Fibroblast of peridontal ligament (primary cell): ENCODE measurements around the gene ADM2.

Experiments
- DNase-seq: peaks from one replicate; pipeline ENCODE4 v3.0.0-alpha.2; 2010; ENCODE audit errors: extremely low read depth

ADM2 gene

DNA sequence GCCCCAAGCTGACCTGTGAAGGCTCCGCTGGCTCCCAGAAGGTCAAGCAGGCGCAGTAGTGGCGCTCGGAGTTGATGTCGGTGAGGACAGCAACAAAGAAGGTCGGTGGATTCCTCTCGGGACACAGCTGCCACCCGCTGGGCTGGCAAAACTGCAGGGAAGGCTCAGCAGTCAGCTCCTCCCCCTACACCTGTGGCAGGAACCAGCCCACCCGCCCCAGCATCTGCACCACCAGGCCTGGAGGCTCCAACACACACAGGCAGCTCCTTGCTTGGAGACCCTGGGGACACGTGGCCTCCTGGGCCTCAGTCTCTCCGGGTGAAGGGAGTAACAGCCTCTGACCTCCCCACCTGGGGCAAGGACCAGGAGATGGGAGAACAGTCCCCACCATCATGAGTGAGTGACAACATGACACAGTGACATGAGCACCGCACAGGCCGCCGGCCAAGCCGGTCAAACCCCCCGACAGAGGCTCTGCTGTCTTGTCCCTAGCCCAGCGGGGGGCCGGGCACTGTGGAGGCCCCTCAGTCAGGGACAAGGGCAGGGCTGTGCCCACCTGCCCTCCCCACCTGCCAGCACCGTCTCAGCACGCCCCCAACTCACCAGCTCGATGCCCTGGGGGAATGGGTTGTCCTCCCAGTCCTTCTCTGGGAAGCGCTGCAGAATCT lies 13.4 kb upstream of the ADM2 start:
- no peak for DNase-seq

DNA sequence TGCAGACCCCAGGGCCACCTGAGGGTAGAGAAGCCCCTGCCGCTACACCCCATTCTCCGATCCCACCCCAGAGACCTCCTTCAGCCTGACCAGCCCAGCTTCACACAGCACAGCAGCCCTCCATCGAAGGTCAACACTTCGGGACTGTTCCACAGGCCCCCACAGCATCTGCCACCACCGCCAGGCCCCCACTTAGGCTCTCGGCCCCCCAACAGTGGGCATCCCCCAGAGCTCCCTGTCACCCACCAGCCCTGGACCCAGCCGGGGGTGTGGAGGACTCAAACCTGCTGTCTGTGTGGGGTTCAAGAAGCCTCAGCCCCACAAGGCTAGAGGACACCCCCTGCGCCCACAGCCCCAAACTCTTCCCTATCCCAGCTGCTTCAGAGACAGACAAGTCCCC lies 12.7 kb upstream of the ADM2 start:
- DNase-seq, result no peak

DNA sequence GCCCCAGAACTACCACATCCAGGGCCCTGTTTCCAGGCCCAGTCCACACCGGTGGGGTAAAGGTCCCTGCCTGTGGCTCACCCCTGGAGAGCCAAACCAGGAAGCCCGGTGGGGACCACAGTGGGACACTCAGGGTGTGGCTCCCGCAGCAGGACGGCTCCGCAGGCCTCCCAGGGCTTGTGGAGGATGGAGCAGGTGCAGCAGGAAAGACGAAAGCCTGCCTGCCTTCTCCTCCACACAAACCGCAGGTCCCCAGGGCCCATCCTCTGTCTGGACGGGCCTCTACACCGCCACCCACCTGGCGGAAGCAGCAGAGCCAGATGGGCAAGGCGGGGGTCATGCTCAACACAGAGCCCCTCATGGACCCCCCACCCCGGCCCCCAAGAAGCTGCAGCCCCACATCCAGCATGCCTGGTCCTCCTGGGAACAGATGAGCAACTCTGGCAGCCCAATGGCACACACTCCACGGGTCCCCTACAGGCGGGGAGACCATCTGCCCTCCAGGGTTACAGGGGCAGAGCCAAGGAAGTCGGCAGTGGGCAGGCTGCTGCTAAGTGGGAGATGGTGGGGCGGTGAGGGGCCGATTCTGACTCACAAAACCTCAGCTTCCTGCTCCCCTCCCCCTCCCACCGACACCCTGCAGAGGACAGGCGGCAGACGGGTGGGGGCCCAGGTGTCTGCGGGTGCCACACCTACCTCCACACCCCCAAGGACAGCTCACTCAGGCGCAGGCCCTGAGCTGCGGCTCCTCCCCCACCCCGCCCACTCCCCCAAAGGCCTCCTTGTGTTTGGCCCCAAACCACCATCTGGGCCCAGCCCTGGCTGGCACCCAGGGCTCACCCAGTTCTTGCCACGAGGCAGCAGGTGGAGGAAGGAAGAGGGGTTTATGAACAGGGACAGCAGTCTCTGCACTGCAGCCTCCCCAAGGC lies 11.7 kb upstream of the ADM2 start:
- DNase-seq, result no peak

DNA sequence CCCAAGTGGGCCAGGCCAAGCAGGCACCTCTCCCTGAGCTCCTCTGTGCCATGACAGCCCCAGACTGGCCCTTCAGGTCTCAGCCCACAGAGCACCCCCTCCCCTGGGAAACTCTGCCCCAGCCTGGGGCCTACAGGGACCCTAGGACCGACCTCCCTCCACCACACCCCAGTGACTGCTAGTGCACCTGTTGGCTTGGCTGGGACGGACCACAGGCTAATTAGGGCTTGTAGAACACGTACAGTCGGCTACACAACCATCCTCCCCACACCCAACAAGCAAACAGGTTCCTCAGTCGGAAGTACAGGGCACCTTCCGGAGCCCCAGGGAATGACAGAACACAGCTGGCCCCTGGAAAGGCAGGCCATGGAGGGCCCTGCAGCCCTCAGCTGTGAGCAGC lies 10.9 kb upstream of the ADM2 start:
- DNase-seq, result no peak

DNA sequence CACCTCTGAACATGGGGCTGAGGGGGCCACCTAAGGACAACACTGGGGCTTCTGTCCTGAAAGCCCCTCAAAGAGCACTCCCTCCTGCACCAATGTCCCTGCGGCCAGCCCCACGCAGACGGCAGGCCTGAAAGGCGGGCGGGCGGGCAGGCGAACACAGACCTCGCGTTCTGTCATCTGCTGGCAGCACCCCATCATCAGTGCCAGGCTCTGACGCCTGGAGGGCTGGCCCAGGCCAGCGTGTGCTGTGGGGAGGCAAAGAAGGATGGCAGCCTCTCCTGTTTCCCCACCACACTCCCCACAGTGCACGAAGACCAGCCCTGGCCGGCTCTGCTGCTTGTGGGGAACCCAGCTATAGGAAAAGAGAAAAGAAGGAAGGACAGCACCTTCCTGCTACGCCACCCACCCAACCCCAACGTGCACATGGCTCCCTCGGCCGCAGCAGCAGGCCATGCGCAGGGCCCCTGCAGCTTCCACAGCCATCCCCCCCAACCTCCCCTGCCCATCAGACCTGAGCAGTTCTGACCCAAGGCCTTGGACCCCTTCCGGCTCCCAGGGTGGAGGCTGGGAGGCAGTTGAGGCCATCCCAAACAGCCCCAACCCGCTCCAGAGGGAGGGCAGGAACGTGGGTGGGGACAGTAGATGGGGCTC lies 10.0 kb upstream of the ADM2 start:
- DNase-seq, result no peak

DNA sequence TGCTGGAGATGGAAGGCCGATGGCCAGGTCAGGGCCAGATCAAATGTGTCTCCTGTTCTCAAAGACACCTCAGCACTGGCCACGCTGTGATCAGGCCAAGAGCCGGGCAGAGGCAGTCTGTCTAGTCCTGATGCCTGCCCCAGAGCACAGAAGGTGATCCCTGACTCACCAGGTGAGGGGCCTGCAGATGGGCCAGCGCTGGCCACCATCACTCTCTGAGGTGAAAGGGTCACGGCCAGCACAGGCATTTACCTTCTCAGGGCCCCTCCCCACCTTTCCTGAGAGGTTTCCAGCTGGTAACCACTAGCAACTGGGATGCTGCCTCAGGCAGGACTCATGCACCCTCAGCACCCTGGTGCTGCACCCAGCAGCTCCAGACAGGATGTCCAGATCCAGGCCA lies 9.4 kb upstream of the ADM2 start:
- DNase-seq, result no peak

DNA sequence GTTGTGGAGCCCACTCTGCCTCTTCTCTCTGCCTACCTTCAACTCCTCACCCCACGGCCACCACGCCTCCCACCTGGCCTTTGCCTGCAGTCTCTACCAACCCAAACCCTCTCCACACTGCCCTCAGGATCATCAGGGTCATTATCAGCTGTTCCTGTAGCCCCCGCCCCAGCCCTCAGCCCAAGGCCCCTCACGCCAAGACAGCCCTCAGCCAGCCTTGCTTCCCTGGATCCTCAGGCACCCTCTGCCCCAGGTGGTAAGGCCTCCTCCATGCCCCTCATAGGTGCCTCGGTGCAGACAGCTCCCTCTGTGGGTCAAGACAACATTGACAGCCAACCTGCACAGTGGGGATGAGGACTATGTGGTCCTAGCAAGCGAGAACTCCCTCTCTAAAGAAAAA lies 8.3 kb upstream of the ADM2 start:
- DNase-seq, result no peak

DNA sequence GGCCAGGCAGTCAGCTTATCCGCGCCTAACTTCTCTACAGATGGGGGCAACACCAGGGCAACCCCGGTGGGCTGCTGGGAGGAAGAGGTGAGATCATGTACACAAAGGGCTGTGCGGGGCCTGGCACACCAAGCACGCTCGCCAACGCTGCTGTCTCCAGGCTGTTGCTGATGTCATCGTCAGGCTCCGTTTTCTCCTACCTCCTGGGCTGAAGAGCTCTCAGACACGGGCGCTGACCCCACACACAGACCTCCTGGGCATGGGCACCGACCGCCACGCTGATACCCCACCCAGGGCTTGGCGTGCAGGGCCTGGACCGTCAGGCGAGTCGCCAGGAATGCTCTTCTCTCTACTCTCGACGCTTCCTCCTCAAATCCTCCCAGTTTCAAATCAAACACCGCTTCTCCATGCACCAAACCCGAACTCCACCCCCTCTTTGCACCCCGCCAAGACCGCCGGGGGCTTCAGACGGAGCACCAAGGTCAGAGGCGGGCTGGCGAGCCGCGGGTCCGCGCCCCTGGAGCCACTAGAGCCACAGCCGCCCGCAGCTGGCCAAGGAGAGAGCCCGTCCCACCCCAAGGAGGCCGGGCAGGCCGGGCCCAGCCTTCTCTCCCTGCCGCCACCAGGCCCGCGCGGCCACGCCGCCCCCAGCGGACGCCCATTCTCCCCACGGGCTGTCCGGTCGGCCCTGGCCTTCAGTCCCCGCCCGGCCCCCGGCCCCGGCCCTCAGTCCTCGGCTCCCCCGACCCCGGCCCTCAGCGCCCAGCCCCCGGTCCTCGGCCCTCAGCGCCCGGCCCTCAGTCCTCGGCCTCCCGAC lies 7.3 kb upstream of the ADM2 start:
- DNase-seq, result peak; percentile 50

DNA sequence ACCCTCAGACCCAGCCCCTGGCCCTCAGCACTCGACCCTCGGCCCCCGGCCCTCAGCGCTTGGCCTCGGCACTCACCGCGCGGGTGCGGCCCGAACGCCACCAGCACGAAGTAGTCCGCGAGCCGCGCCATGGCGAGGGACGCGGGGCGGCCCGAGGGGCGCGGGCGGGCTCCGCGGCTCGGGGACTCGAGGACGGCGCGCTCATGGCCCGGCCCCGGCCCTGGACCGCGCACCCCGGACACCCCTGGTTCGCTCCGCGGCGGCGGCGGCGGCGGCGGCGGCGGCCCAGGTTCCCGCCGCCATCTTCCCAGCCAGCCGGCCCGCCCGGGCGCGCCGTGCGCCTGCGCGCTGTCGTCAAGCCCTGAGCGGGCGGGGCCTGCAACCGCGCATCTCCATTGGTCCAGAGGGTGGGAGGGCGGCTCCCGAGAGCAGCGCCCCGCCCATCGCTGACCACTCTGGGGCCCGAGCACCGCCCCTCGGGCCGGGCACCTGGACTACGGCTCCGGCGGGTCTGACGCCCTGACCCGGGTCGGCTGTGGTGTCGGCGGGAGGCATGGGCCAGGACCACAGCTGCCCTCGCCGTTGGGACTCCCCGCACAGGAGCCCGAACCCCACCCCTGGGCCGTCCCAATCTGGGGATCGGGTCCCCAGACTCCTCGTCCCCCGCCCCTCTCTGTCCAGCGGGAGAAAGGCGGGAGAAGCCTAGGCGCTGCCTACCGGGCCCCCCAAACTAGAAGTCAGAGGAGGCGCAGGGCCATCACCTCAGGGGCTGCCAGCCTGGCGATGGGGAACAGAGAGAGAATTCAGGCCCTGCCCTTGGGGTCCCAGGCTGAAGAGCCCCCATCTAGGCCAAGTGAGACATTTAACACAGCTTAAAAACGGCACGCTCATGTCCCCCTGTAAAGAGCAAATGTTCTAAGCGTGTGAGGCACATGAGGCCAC lies 6.4 kb upstream of the ADM2 start, which contains the start of gene SBF1:
SBF1 (minus strand) TSS at position 326 of the 942 bp plus-strand sequence; CDS start at position 131, 195 bp downstream.
- peak; percentile 79 for DNase-seq

DNA sequence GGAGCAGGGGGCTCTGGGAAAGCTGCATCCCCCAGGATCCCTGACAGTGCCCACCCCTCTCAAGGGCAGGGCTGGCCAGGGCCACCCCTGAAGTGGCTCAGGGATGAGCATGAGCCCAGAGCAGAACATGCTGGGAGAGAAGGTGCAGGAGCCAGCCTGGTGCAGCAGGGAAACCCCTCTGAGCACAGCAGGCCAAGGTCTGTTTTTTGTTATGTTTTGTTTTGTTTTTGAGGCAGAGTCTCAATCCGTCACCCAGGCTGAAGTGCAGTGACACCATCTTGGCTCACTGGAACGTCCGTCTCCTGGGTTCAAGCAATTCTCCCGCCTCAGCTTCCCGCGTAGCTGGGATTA lies 5.7 kb upstream of the ADM2 start:
- DNase-seq, result no peak

DNA sequence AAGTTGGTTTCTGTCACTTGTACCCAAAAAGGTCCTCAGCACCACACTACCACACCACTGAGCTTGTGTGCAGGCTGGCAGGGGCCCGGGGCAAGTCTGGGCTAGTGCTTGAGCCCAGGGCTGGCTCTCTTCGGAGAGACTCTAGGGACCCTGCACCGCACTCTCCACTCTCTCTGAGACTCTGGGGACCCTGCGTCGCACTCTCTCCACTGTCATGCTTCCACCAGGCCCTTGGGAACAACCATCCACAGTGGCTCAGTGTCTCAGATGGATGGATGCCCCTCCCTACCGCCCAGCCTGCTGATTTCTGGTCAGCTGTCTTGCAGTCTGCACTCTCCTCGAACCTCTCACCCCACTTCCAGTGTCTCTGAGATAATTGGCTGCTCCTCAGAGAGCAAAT lies 4.5 kb upstream of the ADM2 start:
- no peak for DNase-seq

DNA sequence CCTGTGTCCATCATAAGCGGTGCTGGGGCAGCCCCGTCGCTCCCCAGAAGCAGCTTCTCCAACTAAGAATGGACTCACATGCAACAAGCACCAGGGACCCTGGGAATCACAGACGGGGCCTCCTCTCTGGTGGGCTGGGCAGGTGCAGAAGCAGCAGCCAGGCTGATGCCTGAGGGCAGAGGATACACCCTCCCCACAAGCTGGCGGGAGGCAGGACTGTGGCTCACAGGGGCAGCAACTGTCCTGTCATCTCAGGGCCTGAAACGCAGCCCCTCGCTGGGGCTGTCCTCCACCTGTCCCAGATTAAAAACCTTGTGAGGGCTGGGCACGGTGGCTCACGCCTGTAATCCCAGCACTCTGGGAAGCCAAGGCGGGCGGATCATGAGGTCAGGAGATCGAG lies 3.4 kb upstream of the ADM2 start:
- DNase-seq, result no peak

DNA sequence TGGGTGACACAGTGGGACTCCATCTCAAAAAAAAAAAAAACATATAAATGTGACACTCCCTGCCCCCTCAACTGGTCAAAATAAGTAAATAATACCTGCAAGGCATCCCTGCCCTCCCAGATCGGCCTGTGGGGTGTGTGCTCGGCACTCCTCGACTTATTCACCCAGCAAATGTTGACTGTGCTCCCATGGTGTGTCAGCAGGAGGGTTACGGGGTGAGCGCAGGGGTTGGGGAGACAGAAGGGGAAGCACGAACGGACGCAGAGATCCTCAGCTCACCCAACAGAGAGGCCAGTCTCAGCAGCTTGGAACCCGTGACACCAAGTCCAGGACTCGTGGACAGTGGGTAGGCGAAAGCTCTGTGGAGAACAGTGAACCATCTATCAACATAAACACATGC lies 1.6 kb upstream of the ADM2 start:
- no peak for DNase-seq

DNA sequence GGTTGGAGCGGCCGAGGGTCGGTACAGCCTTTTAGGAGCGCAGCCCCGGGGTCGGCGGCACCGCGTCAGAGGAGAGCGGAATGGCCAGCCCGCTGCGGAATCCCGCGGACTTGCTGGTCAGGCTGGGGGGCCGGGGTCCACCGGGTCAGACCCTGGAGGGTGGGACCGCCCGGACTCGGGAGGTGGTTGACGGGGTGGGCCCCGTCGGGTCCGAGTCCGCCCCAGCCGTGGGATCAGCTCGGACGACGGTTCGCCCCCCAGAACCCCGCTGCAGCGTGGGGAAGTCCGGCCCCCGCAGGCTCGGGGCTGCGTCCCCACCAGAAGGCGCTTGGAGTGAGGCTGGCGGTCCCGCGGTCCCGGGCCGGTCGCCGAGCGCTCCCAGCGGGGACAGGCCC lies 301 bp upstream of the ADM2 start:
- no peak for DNase-seq

DNA sequence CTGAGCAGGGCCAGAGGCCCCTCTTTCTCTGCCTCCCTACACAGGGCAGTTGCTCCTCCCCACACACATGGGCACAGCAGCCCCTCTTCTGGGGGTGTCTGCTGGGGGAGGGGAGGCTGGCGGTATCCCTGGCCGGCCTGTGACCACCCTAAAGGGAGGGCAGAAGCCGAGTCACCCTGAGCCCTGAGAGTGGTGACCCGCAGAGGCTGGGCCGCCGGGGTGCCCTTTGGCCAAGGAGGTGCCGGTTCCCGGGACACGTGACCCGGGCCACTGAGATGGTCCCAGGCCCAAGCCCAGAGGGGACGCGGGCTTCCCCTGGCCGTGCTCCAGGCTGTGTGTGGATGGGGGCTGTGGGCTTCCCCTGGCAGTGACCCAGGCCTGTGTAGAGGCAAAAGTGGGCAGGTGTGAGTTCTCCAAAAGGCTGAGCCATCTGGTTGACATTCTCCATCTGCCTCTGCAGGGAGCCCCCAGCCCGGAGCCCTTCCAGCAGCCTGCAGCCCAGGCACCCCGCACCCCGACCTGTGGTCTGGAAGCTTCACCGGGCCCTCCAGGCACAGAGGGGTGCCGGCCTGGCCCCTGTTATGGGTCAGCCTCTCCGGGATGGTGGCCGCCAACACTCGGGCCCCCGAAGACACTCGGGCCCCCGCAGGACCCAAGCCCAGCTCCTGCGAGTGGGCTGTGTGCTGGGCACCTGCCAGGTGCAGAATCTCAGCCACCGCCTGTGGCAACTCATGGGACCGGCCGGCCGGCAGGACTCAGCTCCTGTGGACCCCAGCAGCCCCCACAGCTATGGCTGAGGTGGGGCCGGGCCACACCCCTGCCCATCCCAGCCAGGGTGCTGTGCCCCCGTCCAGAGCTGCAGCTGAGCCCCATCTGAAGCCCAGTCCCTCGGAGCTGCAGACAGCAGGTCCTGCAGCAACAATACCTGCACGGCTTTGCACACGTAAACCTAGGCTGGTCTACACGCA lies 1.0 kb downstream of the ADM2 start:
- no peak for DNase-seq

DNA sequence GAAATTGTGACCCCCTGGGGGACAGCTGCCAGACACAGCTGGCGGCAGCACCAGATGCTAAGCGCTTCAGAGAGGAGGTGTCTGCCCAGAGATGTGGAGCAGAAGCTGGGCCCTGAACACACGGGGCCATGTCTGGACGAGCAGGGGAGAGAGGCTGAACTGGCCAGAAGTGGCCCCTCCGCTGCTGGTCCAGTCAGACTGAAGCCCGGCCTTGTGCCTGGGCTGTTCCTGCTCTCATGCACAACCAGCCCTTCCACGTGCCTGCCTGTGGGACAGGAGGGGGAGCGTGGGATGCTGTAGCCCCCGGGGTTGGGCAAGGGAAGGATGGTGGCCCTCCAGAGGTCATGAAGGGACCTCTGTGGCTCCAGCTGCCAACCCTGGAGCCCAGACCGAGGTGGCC lies 1.8 kb downstream of the ADM2 start:
- no peak for DNase-seq

DNA sequence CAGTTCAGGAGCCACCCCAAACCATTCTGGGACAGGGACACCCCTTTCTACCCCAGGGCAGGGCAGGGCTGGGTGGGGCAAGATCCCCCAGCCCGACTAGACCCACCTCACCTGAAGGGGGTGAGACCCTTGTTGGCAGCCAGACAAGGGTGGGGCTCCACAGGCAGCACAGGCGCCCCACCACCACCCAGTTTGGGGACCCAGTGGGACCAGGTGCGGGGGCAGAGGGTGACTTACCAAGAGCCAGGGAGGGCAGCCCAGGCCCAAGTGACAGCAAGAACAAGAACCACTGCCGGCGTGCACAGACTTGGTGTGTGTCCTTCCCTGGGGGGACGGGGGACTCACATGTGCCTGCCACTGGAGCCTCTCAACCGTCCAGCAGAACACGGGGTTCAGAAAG lies 2.2 kb downstream of the ADM2 start:
- DNase-seq, result no peak

DNA sequence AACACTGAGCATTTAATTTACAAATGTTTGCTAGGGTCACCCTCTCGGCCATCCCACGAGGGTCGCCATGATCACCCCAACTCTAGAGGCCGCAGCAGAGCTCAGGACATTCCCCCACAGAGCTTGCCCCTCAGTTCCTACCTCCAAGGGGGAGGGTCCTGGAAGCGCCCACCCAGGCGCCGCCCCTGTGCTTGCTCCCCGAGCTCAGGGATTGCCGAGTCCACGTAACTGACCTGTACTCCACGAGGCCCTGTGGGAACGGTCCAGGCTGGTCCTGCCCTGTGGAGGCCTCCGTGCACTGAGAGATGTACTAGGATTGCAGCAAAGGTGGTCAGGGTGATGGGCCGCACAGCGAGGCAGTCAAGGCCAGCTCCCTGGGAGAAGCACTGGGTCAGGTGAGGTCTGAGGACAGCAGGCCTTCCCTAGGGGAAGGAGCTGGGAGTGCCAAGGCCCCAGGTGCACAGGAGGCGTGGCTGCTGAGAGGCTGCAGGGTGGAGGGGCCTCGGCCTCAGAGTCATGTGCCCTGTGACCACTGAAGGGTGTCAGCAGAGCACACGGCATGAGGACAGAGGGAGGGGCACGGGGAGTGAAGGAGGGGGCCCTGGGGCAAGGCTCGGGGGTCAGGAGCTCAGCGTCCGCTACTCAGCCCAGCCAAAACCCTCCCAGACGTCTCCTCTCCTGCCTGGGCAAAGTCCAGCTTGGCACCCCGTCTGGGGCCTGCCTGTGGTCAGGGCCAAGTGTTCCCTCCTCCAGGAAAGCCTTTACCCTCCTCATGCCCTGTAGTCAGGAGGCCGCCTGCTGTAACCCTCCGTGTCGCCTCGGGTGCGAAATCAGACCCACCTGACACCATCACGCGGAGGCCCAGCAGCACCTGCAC lies 2.9 kb downstream of the ADM2 start:
- no peak for DNase-seq
